BJ (cell line): ENCODE measurements around the gene SOX4. TPM values are rescaled to one million over a fixed set of nuclear protein-coding genes. Genes with fewer than 3 reads are reported as not detected.

Experiments used
- CTCF ChIA-PET: fragments of 350-600 bp; formaldehyde crosslinking; extraction: SDS; loops from one replicate; lab custom pipeline; 2021; ENCODE audit warnings: antibody characterized with exemption, inconsistent platforms; lab: Yijun Ruan, JAX
- POLR2A ChIA-PET: fragments of 300-600 bp; sonication (Branson Sonifier 250); formaldehyde crosslinking; extraction: SDS; loops from one replicate; lab custom pipeline; 2021; ENCODE audit warnings: antibody characterized with exemption; lab: Charles Lee
- DNase-seq: peaks from one replicate; pipeline ENCODE4 v3.0.0-alpha.2; 2011; ENCODE audit warnings: low read depth
- H3K27me3 ChIP-seq: 2 replicates; pipeline ENCODE4 v1.6.0; 2011; ENCODE audit warnings: low read length; ENCODE audit not compliant: control insufficient read depth, insufficient read depth
- H3K36me3 ChIP-seq: 2 replicates; pipeline ENCODE4 v1.5.1; 2011; ENCODE audit warnings: low read length; ENCODE audit not compliant: control insufficient read depth, insufficient read depth
- H3K4me3 ChIP-seq: 2 replicates; pipeline ENCODE4 v1.5.1; 2011; ENCODE audit warnings: low read depth, mild to moderate bottlenecking, control low read depth, low read length
- polyA plus RNA-seq: library from polyadenylated mRNA; depleted of rRNA; stranded (reverse); fragments of >200 nt; gene quantifications from 2 replicates; pipeline ENCODE4 v1.2.3, GENCODE V29; 2011
- TF ChIP-seq, protein P1 (sequence below): IDR thresholded peaks from 2 replicates; pipeline ENCODE4 v1.5.1; 2011; ENCODE audit warnings: low read depth, mild to moderate bottlenecking, control low read depth, inconsistent platforms, low read length, moderate library complexity; ENCODE audit not compliant: insufficient read depth

SOX4 gene
- polyA plus RNA-seq, 1 experiment = 2.4 TPM

DNA sequence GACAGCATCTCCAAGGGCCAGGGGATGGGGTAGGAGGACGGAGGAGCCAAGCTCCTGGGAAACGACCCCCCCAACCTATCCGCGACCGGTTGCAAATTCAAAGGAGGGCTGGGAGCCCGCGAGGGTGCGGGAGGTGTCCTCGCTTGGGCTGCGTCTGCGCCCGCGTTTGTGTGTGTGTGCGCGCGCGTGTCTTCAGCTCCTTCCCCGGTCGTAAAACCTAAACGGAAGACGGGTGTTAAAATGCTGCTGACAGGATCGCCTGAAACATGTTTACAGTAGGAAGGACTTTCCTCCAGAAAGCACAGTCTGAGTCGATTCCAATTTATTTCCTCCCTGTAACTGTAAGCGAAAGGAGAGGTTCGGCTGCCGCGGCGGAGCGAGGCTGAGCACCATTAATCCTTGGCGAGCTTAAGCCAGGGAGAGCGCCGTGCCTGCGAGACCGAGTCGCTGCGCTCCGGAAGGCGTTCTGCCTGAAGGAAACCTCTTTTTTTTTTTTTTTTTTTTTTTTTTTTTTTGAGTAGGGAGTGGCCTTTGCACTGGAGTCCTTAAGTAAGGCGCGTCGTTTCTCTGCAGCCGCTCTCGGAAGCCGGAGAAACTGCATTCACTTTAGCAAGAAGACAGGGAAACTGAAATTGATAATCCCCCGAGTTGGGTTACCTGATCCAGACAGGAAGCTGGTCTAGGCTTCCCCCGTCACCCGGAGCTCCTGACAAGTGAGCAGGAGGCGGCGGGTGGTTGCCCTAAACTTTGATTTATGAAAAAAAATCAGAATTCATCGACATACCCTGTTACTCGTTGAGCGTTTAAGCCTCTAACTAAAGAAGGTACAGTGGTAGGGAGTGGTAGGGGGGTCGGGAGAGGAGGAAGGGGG is 4.8 kb upstream of the SOX4 start:
- peak overlapping the region; percentile 68 for H3K4me3 ChIP-seq
- no peaks in the 10 kb centered on the region for H3K27me3 ChIP-seq
- ChIA-PET CTCF (interaction anchor here (0.5 to 3.7 kb wide), 20 partner anchors 8 to 1858 kb away, joined by 3 to 53 read pairs (median 3); no protein-coding TSS in a partner anchor), POLR2A (interaction anchor here (0.7 to 1.2 kb wide), 4 partner anchors 273 to 1028 kb away, joined by 3 to 20 read pairs (median 10); no protein-coding TSS in a partner anchor)
- H3K36me3 ChIP-seq = no peaks in the 10 kb centered on the region
- peak; percentile 63 for DNase-seq
- TF ChIP-seq, protein P1, sequence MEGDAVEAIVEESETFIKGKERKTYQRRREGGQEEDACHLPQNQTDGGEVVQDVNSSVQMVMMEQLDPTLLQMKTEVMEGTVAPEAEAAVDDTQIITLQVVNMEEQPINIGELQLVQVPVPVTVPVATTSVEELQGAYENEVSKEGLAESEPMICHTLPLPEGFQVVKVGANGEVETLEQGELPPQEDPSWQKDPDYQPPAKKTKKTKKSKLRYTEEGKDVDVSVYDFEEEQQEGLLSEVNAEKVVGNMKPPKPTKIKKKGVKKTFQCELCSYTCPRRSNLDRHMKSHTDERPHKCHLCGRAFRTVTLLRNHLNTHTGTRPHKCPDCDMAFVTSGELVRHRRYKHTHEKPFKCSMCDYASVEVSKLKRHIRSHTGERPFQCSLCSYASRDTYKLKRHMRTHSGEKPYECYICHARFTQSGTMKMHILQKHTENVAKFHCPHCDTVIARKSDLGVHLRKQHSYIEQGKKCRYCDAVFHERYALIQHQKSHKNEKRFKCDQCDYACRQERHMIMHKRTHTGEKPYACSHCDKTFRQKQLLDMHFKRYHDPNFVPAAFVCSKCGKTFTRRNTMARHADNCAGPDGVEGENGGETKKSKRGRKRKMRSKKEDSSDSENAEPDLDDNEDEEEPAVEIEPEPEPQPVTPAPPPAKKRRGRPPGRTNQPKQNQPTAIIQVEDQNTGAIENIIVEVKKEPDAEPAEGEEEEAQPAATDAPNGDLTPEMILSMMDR = no peak

DNA sequence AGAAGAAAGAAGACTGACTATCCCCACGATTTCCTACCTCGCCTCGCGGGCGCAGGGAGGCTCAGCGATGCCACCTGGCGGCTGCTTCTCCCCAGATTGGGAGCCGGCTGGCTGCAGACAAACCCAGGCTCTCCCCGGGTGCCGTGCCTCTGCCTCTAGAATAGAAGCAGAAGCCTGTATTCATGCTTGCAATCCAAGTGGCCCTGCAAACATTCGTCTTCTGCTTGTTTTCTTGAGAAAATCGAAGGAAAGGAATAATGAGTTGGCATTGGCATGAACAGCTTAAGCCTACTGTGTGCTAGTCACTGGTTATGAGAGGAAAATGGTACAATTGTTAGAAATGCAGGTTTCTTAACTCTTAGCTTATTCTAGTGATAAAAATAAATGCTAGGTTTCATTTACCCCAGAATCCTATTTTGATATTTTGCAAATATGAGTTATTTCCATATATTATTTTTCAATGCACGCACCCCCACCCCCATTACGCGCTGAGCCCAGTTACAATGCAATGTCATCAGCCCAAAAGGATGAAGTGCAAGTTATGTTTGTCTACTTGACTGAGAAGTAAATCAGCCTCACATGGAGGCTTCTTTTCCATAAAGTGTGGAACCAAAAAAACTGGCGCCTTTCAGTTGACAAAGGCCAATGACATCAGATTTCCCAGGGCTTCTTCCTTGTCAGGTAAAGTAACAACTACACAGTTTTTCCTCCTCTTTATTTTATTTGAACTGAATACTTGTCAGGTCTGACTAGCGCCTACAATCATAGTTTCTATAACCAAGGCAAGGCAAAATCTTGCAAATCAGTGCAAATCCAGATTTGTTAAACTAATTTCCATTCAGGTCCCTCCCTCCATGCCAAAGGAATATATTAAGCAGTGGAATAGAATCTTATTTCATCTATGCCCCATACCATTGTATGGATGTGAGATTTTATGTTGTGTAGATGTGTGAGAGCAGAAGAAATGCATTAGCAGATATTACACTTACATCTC is 3.9 kb upstream of the SOX4 start:
- ChIA-PET CTCF (interaction anchor here (0.9 to 3.7 kb wide), 17 partner anchors 9 to 1857 kb away, joined by 3 to 53 read pairs (median 4); no protein-coding TSS in a partner anchor), POLR2A (interaction anchor here (0.7 kb wide), 1 partner anchor 570 kb away, joined by 4 read pairs; no protein-coding TSS in a partner anchor)
- Histone ChIP-seq H3K4me3 (peak overlapping the region; percentile 68), H3K27me3 (no peaks in the 10 kb centered on the region), H3K36me3 (no peaks in the 10 kb centered on the region)
- DNase-seq = no peak
- TF ChIP-seq, protein P1 = peak; percentile 97

GRCh38 chr6:21590346-21590745 is 3.2 kb upstream of the SOX4 start:
- Histone ChIP-seq H3K36me3 (no peaks in the 10 kb centered on the region), H3K27me3 (no peaks in the 10 kb centered on the region), H3K4me3 (no peak overlapping the region)
- POLR2A ChIA-PET = no interaction called here
- TF ChIP-seq, protein P1 = no peak
- CTCF ChIA-PET = interaction anchor here (1.2 to 3.7 kb wide), 2 partner anchors 460 to 1025 kb away, joined by 3 to 53 read pairs; no protein-coding TSS in a partner anchor
- no peak for DNase-seq

- no peak for DNase-seq
- H3K27me3 ChIP-seq = no peaks in the 10 kb centered on the region
- CTCF ChIA-PET = interaction anchor here (0.6 to 1.2 kb wide), 3 partner anchors 335 to 1031 kb away, joined by 3 to 4 read pairs (median 4); no protein-coding TSS in a partner anchor
- H3K4me3 ChIP-seq = no peak overlapping the region
- TF ChIP-seq, protein P1 = no peak
- POLR2A ChIA-PET = interaction anchor here (0.6 kb wide), 1 partner anchor 1330 kb away, joined by 4 read pairs; no protein-coding TSS in a partner anchor
- no peaks in the 10 kb centered on the region for H3K36me3 ChIP-seq
Measured at GRCh38 chr6:21591446-21591845, 2.1 kb upstream of the SOX4 start.
